OCI-LY7 (cell line): ENCODE measurements around the gene TNFRSF8.

Experiments
- CTCF ChIP-seq: fragments of 200-600 bp; sonication (generic); conservative IDR thresholded peaks from 2 replicates; pipeline ENCODE4 v1.5.1; 2014; ENCODE audit warnings: mild to moderate bottlenecking, antibody characterized with exemption, low read length, moderate library complexity, mixed read lengths
- EZH2phosphoT487 ChIP-seq: fragments of 200-600 bp; sonication (generic); IDR thresholded peaks from 2 replicates; pipeline ENCODE4 v1.6.1; 2018; ENCODE audit warnings: low read depth, borderline replicate concordance, mild to moderate bottlenecking, mixed run types, antibody characterized with exemption, low read length, moderate library complexity, mixed read lengths

- TF ChIP-seq CTCF (no peak), EZH2phosphoT487 (no peak)
These were observed 66.5 kb downstream of the TNFRSF8 start for GRCh38 chr1:12129624-12130023.
